Adrenal gland (tissue), 12 donors: Measurements from ENCODE around the gene EPS8L2. TPM values are rescaled to one million over a fixed set of nuclear protein-coding genes. Genes with fewer than 3 reads are reported as not detected.

Source experiments
- DNase-seq, 7 donors: peaks; one replicate each; pipeline ENCODE4 v3.0.0-alpha.2; 2019 to 2020
- H3K27ac ChIP-seq, 5 donors: fragments of 200-600 bp; sonication (generic) in 4 of 5; 1 replicate in 3 of 5; 2 replicates in 2 of 5; pipeline versions ENCODE4 v1.5.1 to v1.8.0; 2016 to 2020; ENCODE audit warnings: mild to moderate bottlenecking in 1 of 5
- H3K27me3 ChIP-seq: fragments of 200-600 bp; 2 replicates; pipeline ENCODE4 v1.8.0; 2021
- H3K36me3 ChIP-seq, 2 donors: fragments of 200-600 bp; replicated peaks in 1 of 2; 1 replicate in 1 of 2; 2 replicates in 1 of 2; pipeline versions ENCODE4 v1.5.1 to v1.8.0; 2018 to 2022
- H3K4me1 ChIP-seq, 2 donors: fragments of 200-600 bp; replicated peaks in 1 of 2; 1 replicate in 1 of 2; 2 replicates in 1 of 2; pipeline versions ENCODE4 v1.5.1 to v1.8.0; 2018 to 2021
- H3K4me3 ChIP-seq, 4 donors: fragments of 200-600 bp; sonication (generic) in 3 of 4; one replicate each; pipeline ENCODE4 v1.5.1; 2016 to 2018
- H3K9me3 ChIP-seq, 3 donors: fragments of 200-600 bp; sonication (generic) in 1 of 3; replicated peaks in 1 of 3; 1 replicate in 2 of 3; 2 replicates in 1 of 3; pipeline versions ENCODE4 v1.5.1 to v1.8.0; 2016 to 2021
- POLR2A ChIP-seq, 2 donors: fragments of 450-650 bp; IDR thresholded peaks; one replicate each; pipeline ENCODE4 v1.6.1; 2017; ENCODE audit warnings: antibody characterized with exemption in 2 of 2, mild to moderate bottlenecking in 2 of 2, moderate library complexity in 1 of 2
- WGBS, 4 donors: extraction: QIAGEN DNeasy Blood & Tissue Kit in 2 of 4; methylation state at CpG; one replicate each; pipeline versions ENCODE4 v1.1.5 to v1.1.7; 2013 to 2017; 5-methylcytosine and 5-hydroxymethylcytosine counted together
- intact Hi-C, 2 donors: fragments of 100-400 bp; cut with DNase I; formaldehyde crosslinking; loops; one replicate each; pipeline versions ENCODE4 v1.14.1 to v1.15.0; 2022 to 2023
- polyA plus RNA-seq, 3 donors: library from polyadenylated mRNA; stranded (reverse); fragments of 200-250 nt in 2 of 3; fragments of 350-450 nt in 1 of 3; fragmentation: Illumina TruSeq in 1 of 3; extraction: RNeasy Lipid Tissue Mini Kit (QIAGEN cat#74804) in 1 of 3; gene quantifications; one replicate each; pipeline ENCODE4 v1.2.3, GENCODE V29; 2013 to 2014
- total RNA-seq, 9 donors: library from RNA; depleted of rRNA in 4 of 9; stranded (reverse); fragments of >200 nt in 4 of 9; fragments of 120-200 nt in 1 of 9; fragmentation: NEBNext Ultra II Directional in 1 of 9; extraction: Animal tissue kit (Norgen Biotek cat#: 25700) in 1 of 9; gene quantifications; one replicate each; pipeline versions ENCODE4 v1.1.0 to v1.2.4, GENCODE V29; 2013 to 2023
- TF ChIP-seq, protein P1 (sequence below), 6 experiments: fragments of 450-650 bp in 4 of 6; fragments of 200-600 bp in 2 of 6; sonication (generic) in 1 of 6; IDR thresholded peaks; 1 replicate in 5 of 6; 2 replicates in 1 of 6; pipeline versions ENCODE4 v1.5.1 to v1.8.0; 2016 to 2021; ENCODE audit warnings: antibody characterized with exemption in 6 of 6, mild to moderate bottlenecking in 2 of 6, moderate library complexity in 1 of 6
- donor health status: healthy with polysubstance abuse.
- donor health status: Bipolar disorder and iron deficiency.
- donor health status: DM: yes; HTN: yes; CAD: no.
- donor health status: DM: no; HTN: no; CAD: no.
- donor health status: DM: no; HTN: no; CAD: no.
- donor health status: DM: yes; HTN: yes; CAD: no.

The EPS8L2 gene
- total and polyA plus RNA-seq, 12 donors: 2.7 to 57.7 (median 33.0) TPM

DNA sequence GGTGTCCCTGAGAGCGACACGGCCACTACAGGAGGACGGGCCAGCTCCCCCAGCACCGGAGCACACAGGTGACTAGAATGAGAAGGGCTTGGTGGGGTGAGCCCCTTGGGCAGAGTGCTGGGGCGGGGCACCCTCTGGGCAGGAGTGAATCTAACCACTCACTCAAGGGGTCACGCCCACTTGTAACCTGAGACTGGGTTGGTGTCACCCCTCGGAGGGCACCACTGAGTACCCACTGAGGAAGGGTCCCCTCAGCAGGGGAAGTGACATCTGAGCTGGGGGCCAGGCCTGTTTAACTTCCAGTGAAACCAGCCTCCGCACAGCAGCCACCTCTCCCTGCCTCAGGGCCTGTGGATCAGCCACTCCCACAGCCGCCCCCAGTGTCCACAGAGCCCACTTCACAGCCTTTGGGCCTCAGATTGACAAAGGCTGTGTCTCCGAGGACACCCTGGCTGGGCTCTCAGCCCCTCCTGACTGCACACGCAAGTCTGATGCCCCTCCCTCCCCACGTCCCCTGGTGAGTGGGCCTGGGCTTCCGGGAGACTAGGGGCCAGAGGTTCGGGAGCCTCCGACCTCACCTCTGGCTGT is 65.7 kb downstream of the EPS8L2 start:
- intact Hi-C loops: no loop called here

DNA sequence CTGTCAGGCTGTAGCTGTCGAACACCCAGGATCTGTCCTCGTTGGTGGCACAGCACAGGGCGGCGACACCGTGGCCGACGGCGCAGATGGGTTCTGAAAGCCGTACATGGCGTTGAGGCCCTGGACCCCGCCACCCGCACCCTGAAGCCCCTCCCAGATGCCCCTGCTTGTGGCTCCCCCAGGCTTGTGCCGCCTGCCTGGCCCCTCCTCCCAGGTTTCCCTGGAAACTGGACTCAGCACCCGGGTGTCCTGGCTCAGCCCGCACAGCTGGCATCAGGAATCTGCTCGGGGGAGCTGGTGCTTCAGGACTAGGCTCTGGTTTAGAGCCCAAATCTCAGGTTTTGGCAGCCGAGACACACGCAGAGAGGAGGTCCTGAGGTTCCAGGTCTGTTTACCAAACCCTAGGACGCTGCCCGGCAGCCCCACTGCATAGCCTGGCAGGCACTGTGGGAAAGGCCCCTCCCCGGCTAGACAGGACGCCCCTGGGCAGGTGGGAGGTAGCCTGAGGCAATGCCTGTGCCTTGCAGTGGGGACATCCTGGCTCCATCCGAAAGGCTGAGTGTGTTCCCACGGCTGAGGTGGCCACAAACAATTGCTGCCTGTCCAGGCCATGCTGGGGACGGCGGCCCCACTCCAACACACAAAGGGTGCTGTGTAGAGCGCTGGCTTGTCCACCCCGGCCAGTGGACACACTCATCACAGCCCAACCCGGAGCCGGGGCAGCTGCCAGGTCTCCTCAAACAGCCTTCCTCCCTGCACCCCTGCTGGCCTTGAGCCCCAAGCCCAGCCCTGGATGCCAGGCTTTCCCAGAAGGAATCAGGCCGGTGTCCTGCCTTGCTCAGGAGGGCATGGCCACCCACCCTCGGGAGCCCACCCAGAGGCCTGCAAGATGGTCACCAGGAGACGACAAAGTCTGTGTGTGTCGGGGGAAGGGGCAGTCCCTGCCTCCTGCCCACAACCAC is 66.7 kb downstream of the EPS8L2 start:
- peak; percentile 62 to 92 (median 84) for DNase-seq
- peak overlapping the region in 3 of 5 donors; percentile 40 to 69 (median 58) for H3K27ac ChIP-seq

More for the DNA sequence above, 65.7 kb downstream of the EPS8L2 start:
- Histone ChIP-seq H3K4me3 (no peak overlapping the region), H3K9me3 (no peaks in the 10 kb centered on the region), H3K36me3 (peaks cover 0 to 48% of the 10 kb centered on the region in 2 donors), H3K27me3 (no peaks in the 10 kb centered on the region), H3K4me1 (peaks cover 30 to 33% of the 10 kb centered on the region in 2 donors), H3K27ac (peak overlapping the region in 2 of 5 donors; percentile 58 to 69)
- peak in 1 of 7 donors; percentile 19 for DNase-seq
- TF ChIP-seq, protein P1, sequence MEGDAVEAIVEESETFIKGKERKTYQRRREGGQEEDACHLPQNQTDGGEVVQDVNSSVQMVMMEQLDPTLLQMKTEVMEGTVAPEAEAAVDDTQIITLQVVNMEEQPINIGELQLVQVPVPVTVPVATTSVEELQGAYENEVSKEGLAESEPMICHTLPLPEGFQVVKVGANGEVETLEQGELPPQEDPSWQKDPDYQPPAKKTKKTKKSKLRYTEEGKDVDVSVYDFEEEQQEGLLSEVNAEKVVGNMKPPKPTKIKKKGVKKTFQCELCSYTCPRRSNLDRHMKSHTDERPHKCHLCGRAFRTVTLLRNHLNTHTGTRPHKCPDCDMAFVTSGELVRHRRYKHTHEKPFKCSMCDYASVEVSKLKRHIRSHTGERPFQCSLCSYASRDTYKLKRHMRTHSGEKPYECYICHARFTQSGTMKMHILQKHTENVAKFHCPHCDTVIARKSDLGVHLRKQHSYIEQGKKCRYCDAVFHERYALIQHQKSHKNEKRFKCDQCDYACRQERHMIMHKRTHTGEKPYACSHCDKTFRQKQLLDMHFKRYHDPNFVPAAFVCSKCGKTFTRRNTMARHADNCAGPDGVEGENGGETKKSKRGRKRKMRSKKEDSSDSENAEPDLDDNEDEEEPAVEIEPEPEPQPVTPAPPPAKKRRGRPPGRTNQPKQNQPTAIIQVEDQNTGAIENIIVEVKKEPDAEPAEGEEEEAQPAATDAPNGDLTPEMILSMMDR (IDR thresholded peaks at IDR 0.05): no peak
- TF ChIP-seq POLR2A (IDR thresholded peaks at IDR 0.05): no peak
- 77 to 93% (median 83%) methylated on average over 3 to 15 of the region's 15 CpGs for WGBS, 4 donors

DNA sequence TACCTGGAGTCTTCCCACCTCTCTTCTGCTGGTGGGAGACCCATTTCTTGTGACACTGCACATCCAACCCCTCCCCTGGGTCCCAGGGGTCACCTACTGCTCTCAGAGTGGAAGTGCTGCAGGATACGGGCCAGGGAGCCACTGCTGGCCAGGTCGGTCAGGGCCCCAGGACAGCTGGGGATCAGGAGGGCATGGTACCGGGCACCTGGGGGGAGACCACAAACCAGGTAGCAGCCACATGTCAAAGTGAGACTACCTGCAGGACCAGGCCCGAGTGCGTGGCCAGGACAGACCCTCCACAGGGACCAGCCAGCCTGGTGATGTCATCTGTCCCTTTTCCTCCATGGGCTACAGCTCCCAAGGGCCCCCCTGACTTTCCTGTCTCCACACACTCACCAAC is 67.4 kb downstream of the EPS8L2 start:
- peaks cover 0 to 35% of the 10 kb centered on the region in 2 donors for H3K36me3 ChIP-seq
- peak overlapping the region in 3 of 5 donors; percentile 40 to 69 (median 58) for H3K27ac ChIP-seq
- no peaks in the 10 kb centered on the region for H3K9me3 ChIP-seq
- WGBS, 4 donors: 75 to 91% (median 82%) methylated on average over 4 to 5 of the region's 5 CpGs
- no peaks in the 10 kb centered on the region for H3K27me3 ChIP-seq
- intact Hi-C loops: no loop called here
- H3K4me3 ChIP-seq: no peak overlapping the region
- no peak for DNase-seq
- H3K4me1 ChIP-seq: peaks cover 38 to 41% of the 10 kb centered on the region in 2 donors
- TF ChIP-seq POLR2A (IDR thresholded peaks at IDR 0.05): no peak
- TF ChIP-seq, protein P1 (IDR thresholded peaks at IDR 0.05): no peak

More for the DNA sequence above, 66.7 kb downstream of the EPS8L2 start:
- no peaks in the 10 kb centered on the region for H3K27me3 ChIP-seq
- no peak overlapping the region for H3K4me3 ChIP-seq
- H3K9me3 ChIP-seq: no peaks in the 10 kb centered on the region
- H3K36me3 ChIP-seq: peaks cover 0 to 39% of the 10 kb centered on the region in 2 donors
- H3K4me1 ChIP-seq: peaks cover 31 to 34% of the 10 kb centered on the region in 2 donors
- intact Hi-C loops: no loop called here
- WGBS, 4 donors: 53 to 74% (median 55%) methylated on average over 16 to 34 of the region's 34 CpGs
- TF ChIP-seq, protein P1 (IDR thresholded peaks at IDR 0.05): no peak
- no peak for TF ChIP-seq POLR2A (IDR thresholded peaks at IDR 0.05)

DNA sequence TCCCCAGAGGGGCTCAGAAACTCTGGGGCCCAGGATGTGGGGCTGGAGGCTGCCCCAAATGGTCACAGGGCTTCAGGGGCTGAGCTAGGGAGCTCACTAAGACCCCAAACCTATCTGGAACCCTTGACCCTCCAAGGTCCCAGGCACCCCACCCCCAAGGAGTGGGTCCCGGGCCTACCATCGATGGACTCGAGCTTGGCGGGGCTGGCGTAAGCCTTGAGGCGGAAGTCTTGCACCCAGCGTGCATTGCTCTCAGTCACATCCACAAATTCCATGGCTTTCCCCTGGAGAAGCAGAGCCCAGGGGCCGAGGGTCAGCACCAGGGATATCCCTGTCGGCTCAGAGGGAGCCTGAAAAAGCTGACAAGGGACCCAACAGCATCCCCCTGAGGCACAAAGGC is 67.8 kb downstream of the EPS8L2 start:
- Histone ChIP-seq H3K9me3 (no peaks in the 10 kb centered on the region), H3K27me3 (no peaks in the 10 kb centered on the region), H3K4me3 (no peak overlapping the region), H3K4me1 (peaks cover 38 to 41% of the 10 kb centered on the region in 2 donors), H3K36me3 (peaks cover 0 to 34% of the 10 kb centered on the region in 2 donors), H3K27ac (peak overlapping the region in 3 of 5 donors; percentile 40 to 69 (median 58))
- TF ChIP-seq, protein P1 (IDR thresholded peaks at IDR 0.05): no peak
- TF ChIP-seq POLR2A (IDR thresholded peaks at IDR 0.05): no peak
- intact Hi-C loops: no loop called here
- 87 to 93% (median 89%) methylated on average over 4 to 9 of the region's 9 CpGs for WGBS, 4 donors
- DNase-seq: no peak
